HCT116 (cell line): ENCODE results near the gene PPP3R1. TPM values are rescaled to one million over a fixed set of nuclear protein-coding genes. Genes with fewer than 3 reads are reported as not detected.

Source experiments
- ATAC-seq: fragments of 200-7000 bp; cut with Tn5 transposase; 2 replicates; pipeline ENCODE4 v1.9.1; 2020; ENCODE audit warnings: mild to moderate bottlenecking, moderate library complexity
- BruUV-seq: library from RNA; stranded (reverse); fragments of 400-500 nt; replicated peaks from 2 replicates; lab custom pipeline; 2021; lab: Mats Ljungman, UMichigan
- CTCF ChIA-PET: fragments of 300-600 bp; sonication (Branson Sonifier 250); formaldehyde crosslinking; loops from one replicate; lab custom pipeline; 2021; ENCODE audit warnings: antibody characterized with exemption; lab: Charles Lee
- POLR2A ChIA-PET: fragments of 300-600, 350-600 bp; sonication (Branson Sonifier 250); formaldehyde crosslinking; loops from one replicate; lab custom pipeline; 2021; ENCODE audit warnings: antibody characterized with exemption; lab: Charles Lee
- RAD21 ChIA-PET, 2 experiments: fragments of 300-600 bp; sonication (Branson Sonifier 250); formaldehyde crosslinking; loops; one replicate each; lab custom pipeline; 2023; ENCODE audit warnings: low total read pairs in 2 of 2; ENCODE audit not compliant: uncharacterized antibody in 2 of 2, unreplicated experiment in 2 of 2, low non-redundant PET in 1 of 2; lab: Charles Lee
- DNase-seq: peaks from one replicate; pipeline ENCODE4 v3.0.0-alpha.2; 2010; ENCODE audit warnings: low read depth, low spot score
- H2AFZ ChIP-seq: fragments of 200-600 bp; shearing (Covaris generic), sonication (generic); 2 replicates; pipeline ENCODE4 v1.6.1; 2017; ENCODE audit warnings: low read depth, mixed run types, mixed read lengths, antibody characterized with exemption, low read length; ENCODE audit not compliant: poor library complexity, severe bottlenecking
- H3K27ac ChIP-seq: 2 replicates; pipeline ENCODE4 v1.5.1; 2012; ENCODE audit warnings: low read depth, low read length
- H3K27me3 ChIP-seq: fragments of 200-600 bp; sonication (generic); 2 replicates; pipeline ENCODE4 v1.6.1; 2016; ENCODE audit warnings: mixed run types, low read length, mixed read lengths; ENCODE audit not compliant: insufficient read depth
- H3K36me3 ChIP-seq, 2 experiments: fragments of 200-500 bp in 1 of 2; fragments of 200-600 bp in 1 of 2; sonication (Bioruptor generic) in 1 of 2; sonication (generic) in 1 of 2; 2 replicates each; pipeline versions ENCODE4 v1.5.1 to v1.6.1; 2014 to 2016; ENCODE audit warnings: low read length in 2 of 2, inconsistent platforms in 1 of 2, mixed read lengths in 1 of 2, mixed run types in 1 of 2; ENCODE audit not compliant: insufficient read depth in 2 of 2, control insufficient read depth in 1 of 2
- H3K4me1 ChIP-seq, 2 experiments: fragments of 200-600 bp in 1 of 2; sonication (generic) in 1 of 2; 2 replicates each; pipeline versions ENCODE4 v1.5.1 to v1.6.1; 2012 to 2017; ENCODE audit warnings: low read length in 2 of 2, inconsistent platforms in 1 of 2, mild to moderate bottlenecking in 1 of 2, mixed read lengths in 1 of 2, mixed run types in 1 of 2, moderate library complexity in 1 of 2; ENCODE audit not compliant: insufficient read depth in 2 of 2, control insufficient read depth in 1 of 2
- H3K4me2 ChIP-seq: fragments of 200-600 bp; sonication (generic); 2 replicates; pipeline ENCODE4 v1.6.1; 2017; ENCODE audit warnings: mixed run types, low read length, mixed read lengths
- H3K4me3 ChIP-seq, 2 experiments: fragments of 200-600 bp in 1 of 2; sonication (generic) in 1 of 2; replicated peaks in 1 of 2; 2 replicates each; pipeline ENCODE4 v1.5.1; 2011 to 2016; ENCODE audit warnings: low read length in 2 of 2, control low read depth in 1 of 2, low read depth in 1 of 2, mild to moderate bottlenecking in 1 of 2, mixed read lengths in 1 of 2, mixed run types in 1 of 2
- H3K79me2 ChIP-seq: fragments of 200-600 bp; sonication (generic); 2 replicates; pipeline ENCODE4 v1.6.1; 2017; ENCODE audit warnings: mild to moderate bottlenecking, mixed run types, low read length, moderate library complexity, mixed read lengths; ENCODE audit not compliant: insufficient read depth
- H3K9ac ChIP-seq: fragments of 200-600 bp; sonication (generic); 2 replicates; pipeline ENCODE4 v1.6.1; 2016; ENCODE audit warnings: low read length, mixed read lengths
- H3K9me2 ChIP-seq: fragments of 200-600 bp; sonication (generic), shearing (Covaris generic); 2 replicates; pipeline ENCODE4 v1.6.1; 2017; ENCODE audit warnings: mixed run types, mild to moderate bottlenecking, moderate library complexity; ENCODE audit not compliant: insufficient read depth
- H3K9me3 ChIP-seq, 2 experiments: fragments of 200-500 bp in 1 of 2; fragments of 200-600 bp in 1 of 2; sonication (Bioruptor generic) in 1 of 2; sonication (generic) in 1 of 2; 2 replicates each; pipeline ENCODE4 v1.6.1; 2014 to 2017; ENCODE audit warnings: low read length in 2 of 2, mixed read lengths in 2 of 2, inconsistent platforms in 1 of 2, low read depth in 1 of 2, mild to moderate bottlenecking in 1 of 2, mixed run types in 1 of 2, moderate library complexity in 1 of 2; ENCODE audit not compliant: control insufficient read depth in 1 of 2, insufficient read depth in 1 of 2
- H4K20me1 ChIP-seq: fragments of 200-600 bp; sonication (generic), shearing (Covaris generic); 2 replicates; pipeline ENCODE4 v1.6.1; 2017; ENCODE audit warnings: mixed run types, mild to moderate bottlenecking, moderate library complexity; ENCODE audit not compliant: insufficient read depth
- JUND ChIP-seq: IDR thresholded peaks from 2 replicates; pipeline ENCODE4 v1.6.1; 2012
- REST ChIP-seq: IDR thresholded peaks from 2 replicates; pipeline ENCODE4 v1.6.1; 2012; ENCODE audit warnings: low read depth
- ZFX ChIP-seq: fragments of 450-650 bp; IDR thresholded peaks from 2 replicates; pipeline ENCODE4 v1.6.1; 2017
- ZNF274 ChIP-seq: fragments of 200-500 bp; sonication (Bioruptor generic); IDR thresholded peaks from 2 replicates; pipeline ENCODE4 v1.6.1; 2014; ENCODE audit warnings: mild to moderate bottlenecking, low read depth, low read length, inconsistent platforms
- intact Hi-C: fragments of 100-400 bp; cut with micrococcal nuclease; formaldehyde crosslinking; loops from 2 replicates; pipeline ENCODE4 v1.10.0; 2022
- total RNA-seq: library from RNA; stranded (reverse); gene quantifications from one replicate; pipeline ENCODE4 v1.2.1, GENCODE V29; 2021; ENCODE audit not compliant: unreplicated experiment

PPP3R1 gene
- total RNA-seq, 1 experiment from 2014 or later = 69.9 TPM

GRCh38 chr2:68230241-68231060, 21.9 kb downstream of the PPP3R1 start:
- intact Hi-C loops = no loop called here
- ATAC-seq (no peak), DNase-seq (no peak)
- Histone ChIP-seq H4K20me1 (peaks cover 37% of the 10 kb centered on the region; the same call in 1 of the 2 replicates), H3K4me3 (no peak overlapping the region), H2AFZ (no peak overlapping the region), H3K27me3 (no peaks in the 10 kb centered on the region), H3K4me1 (peaks cover 0 to 4% of the 10 kb centered on the region in 2 experiments; a peak in 1 of 4 replicates), H3K27ac (no peak overlapping the region), H3K9ac (no peak overlapping the region), H3K9me3 (no peaks in the 10 kb centered on the region), H3K79me2 (peaks cover 98% of the 10 kb centered on the region)
- ChIA-PET POLR2A (no interaction called here), CTCF (no interaction called here)
- no peak for TF ChIP-seq ZNF274
- TF ChIP-seq, all 23 proteins: peak for 0
- Histone ChIP-seq H3K4me2 (no peak overlapping the region), H3K36me3 (no peaks in the 10 kb centered on the region), H3K9me2 (no peaks in the 10 kb centered on the region)
- RAD21 ChIA-PET = no interaction called here
- BruUV-seq = no TSS peak

- Histone ChIP-seq H3K27ac (no peak overlapping the region), H3K27me3 (no peaks in the 10 kb centered on the region), H3K9ac (no peak overlapping the region), H3K4me1 (peaks cover 0 to 11% of the 10 kb centered on the region in 2 experiments; a peak in 1 of 4 replicates), H3K36me3 (no peaks in the 10 kb centered on the region), H2AFZ (no peak overlapping the region), H3K4me2 (no peak overlapping the region), H3K9me3 (no peaks in the 10 kb centered on the region), H3K4me3 (no peak overlapping the region), H4K20me1 (peaks cover 45% of the 10 kb centered on the region; the same call in 1 of the 2 replicates), H3K79me2 (peaks cover 100% of the 10 kb centered on the region), H3K9me2 (no peaks in the 10 kb centered on the region)
- RAD21 ChIA-PET = interaction anchor here in 1 of 2 experiments (0.6 kb wide), 1 partner anchor 106 kb away, joined by 3 read pairs; no protein-coding TSS in a partner anchor
- DNase-seq (no peak), ATAC-seq (no peak)
- CTCF ChIA-PET = no interaction called here
- intact Hi-C loops = no loop called here
- BruUV-seq = no TSS peak
- no peak for TF ChIP-seq JUND
- TF ChIP-seq ZFX = no peak
- no peak for TF ChIP-seq REST
- POLR2A ChIA-PET = no interaction called here
Observed at GRCh38 chr2:68226794-68227193, 25.5 kb downstream of the PPP3R1 start.
